HG03575 (cell line): ENCODE measurements around the gene ADNP.

Source experiments
- ATAC-seq: cut with Tn5 transposase; IDR thresholded peaks from one replicate; pipeline ENCODE4 v1.9.1; 2021; ENCODE audit not compliant: unreplicated experiment, insufficient number of reproducible peaks, low FRiP score; ENCODE audit errors: extremely low read depth

ADNP gene

DNA sequence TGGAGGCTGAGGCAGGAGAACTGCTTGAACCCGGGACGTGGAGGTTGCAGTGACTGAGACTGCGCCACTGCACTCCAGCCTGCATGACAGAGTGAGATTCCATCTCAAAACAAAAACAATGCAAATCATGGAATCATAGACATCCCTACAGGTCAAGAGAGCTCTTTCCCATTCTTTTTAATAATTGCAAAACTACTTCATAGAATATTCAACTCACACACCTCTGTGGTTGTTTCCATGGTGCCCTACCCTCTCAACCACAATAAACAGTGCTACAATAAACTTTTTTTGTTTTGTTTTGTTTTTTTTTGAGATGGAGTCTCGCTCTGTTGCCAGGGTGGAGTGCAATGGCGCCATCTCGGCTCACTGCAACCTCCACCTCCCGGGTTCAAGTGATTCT lies 11.8 kb upstream of the ADNP start:
- no peak for ATAC-seq

DNA sequence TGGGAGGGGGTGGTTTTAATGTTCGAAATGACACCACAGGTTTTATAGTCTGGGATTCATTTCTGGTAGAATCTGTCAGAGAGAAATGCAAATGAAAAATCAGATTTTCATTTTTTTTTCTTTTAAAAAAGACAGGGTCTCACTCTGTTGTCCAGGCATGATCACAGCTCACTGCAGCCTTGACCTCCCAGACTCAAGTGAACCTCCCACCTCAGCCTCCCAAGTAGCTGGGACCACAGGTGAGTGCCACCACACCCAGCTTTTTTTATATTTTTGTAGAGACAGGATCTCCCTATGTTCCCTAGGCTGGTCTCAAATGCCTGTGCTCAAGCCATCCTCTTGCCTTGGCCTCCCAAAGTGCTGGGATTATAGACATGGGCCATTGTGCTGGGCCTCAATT lies 2.4 kb upstream of the ADNP start:
- no peak for ATAC-seq

DNA sequence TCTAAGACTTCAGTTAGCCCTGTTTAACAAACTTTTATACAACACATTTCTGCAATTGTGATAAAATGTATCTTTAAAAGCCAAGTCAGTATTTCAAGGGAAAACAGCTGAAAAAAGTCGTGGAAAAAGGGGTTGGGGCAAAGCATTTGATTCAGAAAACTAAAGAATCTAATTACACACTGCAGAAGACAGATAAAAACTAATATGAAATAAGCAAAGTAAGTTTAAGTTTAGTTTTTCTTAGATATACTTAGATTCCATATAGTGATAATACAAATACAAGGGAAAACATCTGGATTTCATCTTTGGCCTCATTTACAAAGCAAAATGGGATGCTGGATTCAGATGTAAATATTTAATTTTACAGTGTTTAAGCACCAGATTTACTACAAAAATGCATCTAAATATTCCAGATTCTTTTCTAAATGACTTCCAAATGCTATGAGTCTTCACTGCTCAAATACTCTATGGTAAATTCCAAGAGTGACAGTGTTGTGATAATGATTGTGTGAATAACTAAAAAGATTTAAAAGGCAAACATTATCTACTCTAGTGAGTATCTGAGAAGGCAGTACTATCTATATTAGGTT lies 1.5 kb upstream of the ADNP start:
- no peak for ATAC-seq

DNA sequence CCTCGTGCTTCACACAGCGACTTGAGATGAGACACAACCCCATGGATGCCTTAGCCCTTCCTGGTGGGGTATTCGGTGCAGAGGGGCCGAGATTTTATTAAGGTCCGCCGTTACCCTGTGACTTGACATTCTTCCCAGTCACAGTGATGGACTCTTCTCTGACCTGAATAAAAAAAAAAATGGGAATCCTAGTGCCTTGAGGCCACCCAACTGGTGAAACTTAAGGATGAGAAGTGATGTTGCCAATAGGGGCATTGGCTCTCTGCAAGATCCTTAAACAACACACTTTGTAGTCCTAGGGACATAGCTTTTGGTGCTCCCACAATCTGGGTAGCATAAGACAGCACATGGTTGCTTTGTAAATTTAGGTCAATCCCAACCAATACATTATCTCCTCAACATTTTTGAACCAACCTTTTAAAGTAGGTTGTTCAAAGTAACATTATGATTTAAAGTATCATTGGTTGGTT lies 814 bp upstream of the ADNP start:
- no peak for ATAC-seq

DNA sequence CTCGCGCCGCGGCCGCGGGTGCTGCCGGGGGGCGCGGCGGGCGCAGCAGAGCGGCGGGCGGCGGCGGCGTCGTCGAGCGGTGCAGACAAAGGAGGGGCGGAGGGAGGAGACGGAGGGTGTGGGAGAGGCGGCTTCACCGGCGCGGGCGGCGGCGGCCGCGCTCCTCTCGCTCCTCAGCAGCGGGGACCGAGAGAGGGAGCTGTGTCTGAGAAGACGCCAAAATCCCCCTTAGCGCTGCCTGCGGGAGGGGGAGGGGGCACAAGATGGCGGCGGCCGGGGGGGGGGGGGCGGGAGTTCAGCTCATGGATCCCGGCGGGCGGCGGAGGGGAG lies 296 bp downstream of the ADNP start:
- no peak for ATAC-seq

DNA sequence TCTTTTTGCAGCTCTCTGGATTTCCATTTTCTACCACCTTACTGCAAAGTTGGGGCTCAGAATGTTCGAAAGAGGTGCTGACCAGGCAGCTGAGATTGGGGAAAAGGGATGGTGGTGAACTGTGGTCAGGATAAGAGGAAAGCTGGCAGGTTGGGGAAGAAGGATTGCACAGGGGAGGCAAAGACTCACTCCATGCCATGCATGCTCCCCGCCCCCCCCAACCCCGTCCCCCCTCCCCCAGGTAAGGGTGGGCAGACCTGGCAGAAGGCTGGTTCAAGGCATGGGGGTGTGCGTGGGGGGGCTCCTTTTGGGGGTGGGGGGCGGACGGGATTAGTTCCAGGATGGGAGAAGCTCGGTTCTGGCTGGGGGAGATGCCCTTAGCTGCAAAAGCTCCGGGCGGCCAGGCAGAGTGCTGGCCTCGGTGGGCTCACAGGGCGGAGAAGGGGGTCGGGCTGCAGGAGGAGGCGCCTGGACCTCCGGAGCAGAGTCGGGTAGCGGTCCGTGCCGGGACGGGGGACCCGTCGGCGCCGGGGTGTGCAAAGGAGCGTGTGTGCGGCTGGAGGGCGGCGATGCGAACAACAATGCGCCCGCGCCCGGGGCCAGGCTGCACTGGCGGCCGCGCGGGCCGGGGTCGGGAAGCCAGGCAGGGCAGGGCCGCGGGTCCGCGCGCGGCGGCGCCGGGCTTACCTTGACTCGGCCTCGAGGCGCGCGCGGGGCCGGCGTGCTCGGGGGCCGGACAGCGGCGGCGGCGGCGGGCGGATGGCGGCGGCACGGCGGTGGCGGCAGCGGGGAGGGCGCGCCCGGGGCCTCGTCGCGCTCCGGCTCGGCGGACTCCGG lies 880 bp downstream of the ADNP start:
- ATAC-seq: no peak

DNA sequence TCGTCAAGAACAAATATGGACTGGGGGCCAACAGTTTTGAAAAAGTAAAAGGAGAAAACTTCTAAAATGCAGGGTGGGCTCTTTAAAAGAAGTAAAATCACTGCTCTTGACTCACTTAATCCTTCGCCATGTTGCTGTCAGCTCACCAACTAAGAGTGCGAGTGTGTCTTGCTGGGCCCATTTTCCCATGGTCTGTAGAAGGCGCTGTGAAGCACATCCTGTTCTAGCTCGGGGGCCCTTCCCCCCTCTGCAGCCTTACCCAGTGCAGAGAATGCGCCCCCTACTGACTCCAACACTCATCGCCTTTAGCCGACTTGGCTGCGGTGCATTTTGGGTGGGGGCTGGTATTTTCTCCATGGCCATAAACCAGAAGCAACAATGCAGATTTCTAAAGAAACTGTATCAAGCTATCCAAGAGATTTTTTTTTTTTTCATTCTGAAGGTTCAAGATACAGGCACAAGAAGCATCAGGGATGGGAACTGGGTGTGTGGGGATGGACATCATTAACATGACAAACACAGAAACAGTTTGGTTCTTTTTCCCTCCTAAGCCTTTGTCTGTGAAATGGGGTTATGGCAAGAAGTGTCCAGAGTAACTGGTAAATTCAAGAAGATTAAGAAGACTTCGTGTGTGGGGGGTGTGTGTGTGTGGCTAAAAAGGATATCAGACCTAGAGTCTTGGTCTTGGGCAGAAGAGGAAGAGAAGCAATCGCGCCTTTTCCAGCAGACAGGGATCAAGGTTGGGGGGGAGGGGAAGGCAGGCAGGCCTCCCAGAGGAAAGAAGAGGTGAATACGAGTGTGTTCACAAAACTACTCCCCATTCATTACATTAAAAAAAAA lies 1.7 kb downstream of the ADNP start:
- peak; percentile 33 for ATAC-seq

DNA sequence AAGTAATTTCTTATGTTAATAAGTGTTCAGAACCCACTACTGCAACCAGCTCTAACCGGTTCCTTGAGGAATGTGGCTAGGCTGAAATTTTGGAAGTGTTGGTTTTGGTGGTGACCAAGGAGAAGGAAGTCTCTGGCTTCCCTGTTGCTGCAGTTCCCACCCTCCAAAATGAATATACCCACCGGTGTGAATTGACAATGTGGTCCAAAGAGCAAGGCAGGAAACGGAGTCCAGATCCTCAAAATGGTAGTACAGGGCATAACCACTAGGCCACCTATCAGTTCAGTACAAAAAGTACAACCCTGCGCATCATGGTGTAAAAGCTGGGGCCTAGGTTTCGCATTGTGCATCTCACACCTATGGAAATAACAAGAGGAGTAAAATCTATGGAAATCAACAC lies 2.8 kb downstream of the ADNP start:
- no peak for ATAC-seq

DNA sequence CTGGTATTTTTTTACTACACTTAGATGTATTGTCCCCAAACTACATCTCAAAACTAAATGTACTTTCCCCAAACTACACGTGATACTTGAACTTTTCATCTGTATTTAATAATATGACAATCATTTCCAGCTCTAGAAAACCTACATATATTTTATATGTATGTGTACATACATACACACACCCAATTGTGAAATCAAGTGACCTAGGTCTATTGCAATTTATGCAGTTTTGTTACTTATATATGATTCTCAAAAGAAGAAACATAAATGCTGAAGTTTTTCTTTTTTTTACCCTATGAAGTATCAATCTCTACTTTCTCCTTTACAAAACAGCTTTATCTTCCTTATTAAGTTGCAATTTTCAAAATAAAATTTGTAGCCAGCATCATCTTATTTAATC lies 4.7 kb downstream of the ADNP start:
- ATAC-seq: no peak

DNA sequence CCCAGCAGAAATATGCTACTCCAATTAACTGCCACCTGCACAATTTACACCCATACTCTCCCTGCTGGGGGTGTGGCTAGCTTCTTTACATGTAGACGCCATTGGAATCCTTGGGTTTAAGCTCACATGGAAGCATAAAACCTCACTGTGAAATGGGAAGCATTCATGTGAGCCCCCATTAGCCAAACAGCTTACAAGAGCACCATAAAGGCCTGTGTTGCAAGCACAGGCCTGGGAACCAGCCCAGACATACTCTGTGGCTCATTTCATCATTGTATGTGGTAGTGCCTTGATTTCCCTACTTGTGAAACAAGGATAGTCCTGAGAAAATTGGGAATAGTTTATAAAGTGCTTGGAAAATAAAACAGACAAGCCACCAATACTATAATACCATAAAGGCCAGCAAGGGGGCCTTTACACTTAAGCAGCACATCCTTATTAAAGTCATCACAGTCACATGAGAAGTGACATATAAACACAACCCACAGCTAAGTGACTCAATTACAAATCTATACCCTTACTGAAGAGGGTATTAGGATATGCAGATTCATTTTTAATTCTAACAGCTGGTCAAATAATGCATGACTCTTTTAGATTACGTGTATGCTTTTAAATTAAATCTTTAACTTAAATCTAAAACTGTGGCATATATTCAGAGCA lies 6.8 kb downstream of the ADNP start:
- no peak for ATAC-seq

DNA sequence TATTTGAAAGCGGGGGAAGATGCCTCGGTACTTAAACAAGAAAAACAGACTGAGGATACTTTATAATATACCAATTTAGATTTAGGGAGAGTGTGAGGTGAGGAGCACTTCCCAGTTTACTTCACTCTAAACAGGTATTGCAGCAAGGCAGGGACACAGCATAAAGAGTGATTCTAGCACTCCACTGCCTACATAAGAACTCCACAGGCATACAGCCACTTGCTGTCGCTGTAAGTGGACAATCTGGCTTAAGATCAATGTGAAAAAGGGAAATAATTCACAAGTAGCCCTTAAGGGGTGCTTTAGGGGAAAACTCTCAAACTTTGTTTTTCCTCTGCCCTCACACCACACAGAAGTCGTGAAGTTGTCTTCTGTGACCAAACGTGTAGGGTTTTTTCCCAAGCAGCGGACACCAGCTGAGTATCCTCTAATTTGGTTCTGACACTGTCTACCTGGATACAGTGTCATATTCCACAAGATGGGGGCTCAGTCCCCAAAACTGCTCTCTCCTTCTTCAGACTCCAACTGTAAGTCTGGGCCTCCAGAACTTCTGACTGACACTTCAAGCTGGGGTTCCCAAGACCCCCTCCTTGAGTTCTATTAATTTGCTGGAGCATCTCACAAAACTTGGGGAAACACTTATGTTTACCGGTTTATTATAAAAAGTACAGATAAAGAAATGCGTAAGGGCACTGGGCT lies 9.3 kb downstream of the ADNP start:
- ATAC-seq: no peak

DNA sequence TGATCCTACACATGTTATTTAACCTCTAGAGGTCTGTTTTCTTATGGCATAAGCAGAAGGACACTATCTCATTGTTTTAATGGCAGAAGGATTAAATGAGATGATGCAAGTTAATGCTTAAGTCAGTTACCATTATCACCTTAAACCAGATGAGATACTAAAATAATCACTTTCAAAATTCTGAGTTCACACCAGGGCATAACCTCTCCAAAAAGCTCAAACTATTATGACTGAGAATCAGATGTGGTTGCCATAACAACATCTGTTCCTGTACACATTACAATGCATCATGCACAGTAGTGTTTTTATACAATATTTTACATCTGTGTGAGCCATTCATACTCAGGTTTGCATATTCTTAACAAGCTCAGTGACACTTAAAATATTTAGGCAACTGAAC lies 10.2 kb downstream of the ADNP start:
- ATAC-seq: no peak

DNA sequence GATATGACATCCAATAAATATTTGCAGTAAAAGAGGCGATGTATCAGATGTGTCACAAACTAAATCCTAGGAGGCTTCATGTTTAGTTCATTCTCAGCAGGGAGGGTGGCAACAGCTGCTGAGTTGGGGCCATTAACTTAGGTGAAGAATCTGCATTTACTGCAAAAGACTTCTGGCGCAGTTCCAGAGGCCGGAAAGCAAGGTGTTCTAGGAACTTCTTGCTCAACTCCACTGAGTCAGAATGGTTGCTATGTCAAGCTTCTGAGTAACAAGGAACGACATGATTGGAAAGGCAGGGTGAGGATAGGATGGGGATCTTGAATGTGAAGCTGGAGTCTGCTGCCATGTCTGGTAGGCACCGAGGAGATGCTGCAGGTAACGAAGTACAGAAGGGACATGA lies 11.7 kb downstream of the ADNP start:
- ATAC-seq: no peak

DNA sequence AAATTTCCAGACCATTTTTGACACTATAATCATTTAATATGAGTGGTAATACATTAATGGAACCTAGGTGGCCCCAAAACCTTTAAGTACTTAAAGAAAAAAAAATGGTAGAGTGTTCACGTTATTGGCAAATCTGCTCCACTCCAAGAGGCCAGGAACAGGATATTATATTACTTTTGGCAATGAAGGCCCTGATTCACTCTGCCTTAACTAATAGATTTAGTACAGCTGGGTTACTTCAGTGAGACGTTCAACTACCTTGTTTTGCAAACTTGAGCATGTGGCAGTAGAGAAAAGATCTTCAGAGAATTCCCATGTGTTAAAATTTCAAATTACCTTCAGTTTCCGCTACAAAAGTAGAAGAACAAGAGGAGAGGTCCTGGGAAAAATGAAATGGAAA lies 12.8 kb downstream of the ADNP start:
- ATAC-seq: no peak

DNA sequence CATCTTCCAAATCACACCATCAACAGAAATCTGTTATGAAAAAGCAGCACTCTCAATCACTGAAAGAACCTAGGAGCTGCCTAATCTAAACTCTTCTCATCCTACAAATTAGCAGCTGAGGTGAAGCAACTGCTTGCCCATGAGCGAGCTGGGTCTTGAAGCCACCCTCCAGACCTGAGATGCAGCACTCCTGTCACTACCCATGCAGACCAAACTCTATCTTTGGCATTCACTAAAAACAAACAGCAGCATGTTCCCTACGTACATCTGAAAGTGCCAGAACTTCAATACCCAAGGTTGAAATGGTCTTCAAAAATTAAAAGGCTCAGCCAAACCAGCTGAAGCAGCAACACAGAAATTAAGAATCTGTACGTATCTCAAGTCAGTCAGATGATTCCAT lies 14.3 kb downstream of the ADNP start:
- no peak for ATAC-seq

DNA sequence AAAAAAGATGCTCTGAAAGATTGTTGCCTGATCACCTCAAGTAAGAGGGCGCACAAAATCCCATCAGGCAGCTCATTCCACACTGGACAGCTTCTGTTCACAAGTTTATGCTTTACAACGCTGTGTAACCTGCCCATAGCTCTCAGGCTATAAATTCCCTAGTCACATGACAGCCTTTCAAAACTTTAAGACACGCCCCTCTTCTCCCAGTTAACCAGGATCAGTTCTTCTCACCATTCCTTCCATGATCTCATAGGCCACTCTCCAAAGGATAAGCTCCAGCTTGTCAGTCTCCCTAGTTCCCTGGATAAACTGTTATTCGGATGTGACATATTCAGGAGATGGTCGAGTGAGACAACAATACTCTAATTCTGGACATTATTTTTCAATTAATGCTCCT lies 15.0 kb downstream of the ADNP start:
- no peak for ATAC-seq

DNA sequence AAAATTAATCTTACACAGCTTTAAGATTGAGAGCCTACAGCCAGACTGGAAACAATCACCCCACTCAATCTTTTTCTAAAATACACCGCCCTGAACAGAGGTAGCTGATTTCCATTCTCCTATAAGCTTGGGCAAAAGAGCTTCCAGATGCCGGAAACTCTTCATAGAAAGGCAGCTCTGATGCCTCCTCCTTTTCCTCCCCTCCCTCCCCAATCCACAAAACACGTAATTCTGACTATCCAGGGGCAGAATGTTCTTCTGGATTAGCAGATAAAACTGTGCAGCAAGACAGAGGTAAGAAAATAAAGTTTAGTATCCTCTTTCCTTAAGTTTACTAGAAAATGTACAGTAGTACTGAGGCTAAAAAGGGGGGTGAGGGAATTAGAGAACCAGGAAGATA lies 15.8 kb downstream of the ADNP start:
- ATAC-seq: no peak

DNA sequence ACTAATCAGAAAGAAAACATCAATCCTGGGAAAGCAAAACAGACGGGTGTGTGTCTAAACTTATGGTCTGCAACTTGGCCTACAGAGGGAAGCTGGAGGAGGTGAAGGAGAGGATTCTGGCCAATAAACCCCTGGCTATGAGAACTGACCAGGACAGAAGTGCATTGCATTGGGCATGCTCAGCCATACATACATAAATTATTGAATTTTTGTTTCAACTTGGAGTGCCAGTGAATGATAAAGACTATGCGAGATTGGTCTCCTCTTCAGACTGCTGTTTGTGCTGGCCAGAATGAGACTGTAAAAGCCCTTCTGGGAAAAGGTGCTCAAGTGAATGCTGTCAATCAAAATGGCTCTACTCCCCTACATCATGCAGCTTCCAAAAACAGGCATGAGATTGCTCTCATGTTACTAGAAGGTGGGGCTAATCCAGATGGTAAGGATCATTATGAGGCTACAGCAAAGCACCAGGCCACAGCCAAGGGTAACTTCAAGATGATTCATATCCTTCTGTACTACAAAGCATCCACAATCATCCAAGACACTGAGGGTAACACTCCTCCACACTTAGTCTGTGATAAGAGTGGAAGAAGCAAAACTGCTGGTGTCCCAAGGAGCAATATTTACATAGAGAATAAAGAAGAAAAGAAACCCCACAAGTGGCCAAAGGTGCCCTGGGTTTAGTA lies 17.4 kb downstream of the ADNP start:
- no peak for ATAC-seq
